HepG2 (cell line): ENCODE measurements around the gene MPG. TPM values are rescaled to one million over a fixed set of nuclear protein-coding genes. Genes with fewer than 3 reads are reported as not detected.

Experiments
- CERS6 ChIP-seq: sonication (generic); formaldehyde crosslinking; IDR thresholded peaks from 2 replicates; pipeline ENCODE4 v1.5.0; 2020; ENCODE audit warnings: missing genetic modification reagents
- KAT2B ChIP-seq: fragments of 150-350 bp; IDR thresholded peaks from 2 replicates; pipeline ENCODE4 v1.6.1; 2014; ENCODE audit warnings: low read depth, low read length, borderline replicate concordance
- MLX ChIP-seq: IDR thresholded peaks from 2 replicates; pipeline ENCODE4 v1.6.1; 2016
- NCOA1 ChIP-seq: sonication (generic); formaldehyde crosslinking; IDR thresholded peaks from 2 replicates; pipeline ENCODE4 v1.9.0; 2021; ENCODE audit warnings: missing genetic modification reagents
- NR2F6 ChIP-seq, 2 experiments: IDR thresholded peaks; 2 replicates each; pipeline ENCODE4 v1.6.1; 2016; ENCODE audit warnings: antibody characterized with exemption in 1 of 2, mild to moderate bottlenecking in 1 of 2
- ZNF207 ChIP-seq: fragments of 450-650 bp; IDR thresholded peaks from 2 replicates; pipeline ENCODE4 v1.6.1; 2016; ENCODE audit warnings: antibody characterized with exemption, borderline replicate concordance
- ZNF441 ChIP-seq: sonication (generic); formaldehyde crosslinking; IDR thresholded peaks from 2 replicates; pipeline ENCODE4 v1.7.0; 2021; ENCODE audit warnings: missing genetic modification reagents, borderline replicate concordance
- ZXDC ChIP-seq: sonication (generic); formaldehyde crosslinking; IDR thresholded peaks from 2 replicates; pipeline ENCODE4 v1.5.0; 2020; ENCODE audit warnings: mild to moderate bottlenecking, missing genetic modification reagents
- polyA plus RNA-seq, 8 experiments: library from polyadenylated mRNA; depleted of rRNA in 3 of 8; stranded (reverse) in 7 of 8; unstranded in 1 of 8; fragments of >200 nt; fragmentation: Illumina TruSeq in 4 of 8; extraction: Trizol in 4 of 8; gene quantifications; 2 replicates each; pipeline versions ENCODE4 v1.2.1 to v1.2.3, GENCODE V29; 2011 to 2016; ENCODE audit warnings: low read depth in 4 of 8, missing spikeins in 1 of 8, mixed read lengths in 1 of 8; ENCODE audit not compliant: insufficient read depth in 1 of 8
- total RNA-seq, 5 experiments: library from RNA; depleted of rRNA; stranded (reverse); fragments of >200 nt; fragmentation: Illumina TruSeq; extraction: Trizol; gene quantifications; 2 replicates each; pipeline ENCODE4 v1.2.3, GENCODE V29; 2016; ENCODE audit warnings: low read depth in 1 of 5
- TF ChIP-seq, protein P1 (sequence below): sonication (generic); formaldehyde crosslinking; IDR thresholded peaks from 2 replicates; pipeline ENCODE4 v1.4.0; 2020; ENCODE audit warnings: low read depth, mild to moderate bottlenecking, missing genetic modification reagents
- TF ChIP-seq, protein P2 (sequence below): sonication (generic); formaldehyde crosslinking; IDR thresholded peaks from 2 replicates; pipeline ENCODE4 v1.4.0; 2020; ENCODE audit warnings: missing genetic modification reagents
- TF ChIP-seq, protein P3 (sequence below): sonication (generic); formaldehyde crosslinking; IDR thresholded peaks from one replicate; pipeline ENCODE4 v1.5.1; 2020; ENCODE audit warnings: mild to moderate bottlenecking, missing genetic modification reagents; ENCODE audit errors: not compliant biosample characterization
- TF ChIP-seq, protein P4 (sequence below): IDR thresholded peaks from 2 replicates; pipeline ENCODE4 v1.6.1; 2016; ENCODE audit warnings: mild to moderate bottlenecking

Gene MPG
- total and polyA plus RNA-seq, 2 of the 13 experiments (the other 11 are each of a cell fraction or from before 2014, with no cell fraction given): 59.1 to 62.5 TPM

- TF ChIP-seq NR2F6 (IDR thresholded peaks at IDR 0.05) (no peak), NR2F6 (CRISPR knock-in tag; IDR thresholded peaks at IDR 0.05) (no peak), NCOA1 (CRISPR knock-in tag) (no peak), CERS6 (no peak), ZNF207 (no peak), MLX (0 out of 2 replicates have a peak, but pooled peaks have one; percentile 34), ZXDC (no peak), KAT2B (no peak), ZNF441 (no peak)
- TF ChIP-seq, protein P1, sequence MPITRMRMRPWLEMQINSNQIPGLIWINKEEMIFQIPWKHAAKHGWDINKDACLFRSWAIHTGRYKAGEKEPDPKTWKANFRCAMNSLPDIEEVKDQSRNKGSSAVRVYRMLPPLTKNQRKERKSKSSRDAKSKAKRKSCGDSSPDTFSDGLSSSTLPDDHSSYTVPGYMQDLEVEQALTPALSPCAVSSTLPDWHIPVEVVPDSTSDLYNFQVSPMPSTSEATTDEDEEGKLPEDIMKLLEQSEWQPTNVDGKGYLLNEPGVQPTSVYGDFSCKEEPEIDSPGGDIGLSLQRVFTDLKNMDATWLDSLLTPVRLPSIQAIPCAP: no peak
- TF ChIP-seq, protein P2, sequence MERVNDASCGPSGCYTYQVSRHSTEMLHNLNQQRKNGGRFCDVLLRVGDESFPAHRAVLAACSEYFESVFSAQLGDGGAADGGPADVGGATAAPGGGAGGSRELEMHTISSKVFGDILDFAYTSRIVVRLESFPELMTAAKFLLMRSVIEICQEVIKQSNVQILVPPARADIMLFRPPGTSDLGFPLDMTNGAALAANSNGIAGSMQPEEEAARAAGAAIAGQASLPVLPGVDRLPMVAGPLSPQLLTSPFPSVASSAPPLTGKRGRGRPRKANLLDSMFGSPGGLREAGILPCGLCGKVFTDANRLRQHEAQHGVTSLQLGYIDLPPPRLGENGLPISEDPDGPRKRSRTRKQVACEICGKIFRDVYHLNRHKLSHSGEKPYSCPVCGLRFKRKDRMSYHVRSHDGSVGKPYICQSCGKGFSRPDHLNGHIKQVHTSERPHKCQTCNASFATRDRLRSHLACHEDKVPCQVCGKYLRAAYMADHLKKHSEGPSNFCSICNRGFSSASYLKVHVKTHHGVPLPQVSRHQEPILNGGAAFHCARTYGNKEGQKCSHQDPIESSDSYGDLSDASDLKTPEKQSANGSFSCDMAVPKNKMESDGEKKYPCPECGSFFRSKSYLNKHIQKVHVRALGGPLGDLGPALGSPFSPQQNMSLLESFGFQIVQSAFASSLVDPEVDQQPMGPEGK: peak; percentile 79
- TF ChIP-seq, protein P3, sequence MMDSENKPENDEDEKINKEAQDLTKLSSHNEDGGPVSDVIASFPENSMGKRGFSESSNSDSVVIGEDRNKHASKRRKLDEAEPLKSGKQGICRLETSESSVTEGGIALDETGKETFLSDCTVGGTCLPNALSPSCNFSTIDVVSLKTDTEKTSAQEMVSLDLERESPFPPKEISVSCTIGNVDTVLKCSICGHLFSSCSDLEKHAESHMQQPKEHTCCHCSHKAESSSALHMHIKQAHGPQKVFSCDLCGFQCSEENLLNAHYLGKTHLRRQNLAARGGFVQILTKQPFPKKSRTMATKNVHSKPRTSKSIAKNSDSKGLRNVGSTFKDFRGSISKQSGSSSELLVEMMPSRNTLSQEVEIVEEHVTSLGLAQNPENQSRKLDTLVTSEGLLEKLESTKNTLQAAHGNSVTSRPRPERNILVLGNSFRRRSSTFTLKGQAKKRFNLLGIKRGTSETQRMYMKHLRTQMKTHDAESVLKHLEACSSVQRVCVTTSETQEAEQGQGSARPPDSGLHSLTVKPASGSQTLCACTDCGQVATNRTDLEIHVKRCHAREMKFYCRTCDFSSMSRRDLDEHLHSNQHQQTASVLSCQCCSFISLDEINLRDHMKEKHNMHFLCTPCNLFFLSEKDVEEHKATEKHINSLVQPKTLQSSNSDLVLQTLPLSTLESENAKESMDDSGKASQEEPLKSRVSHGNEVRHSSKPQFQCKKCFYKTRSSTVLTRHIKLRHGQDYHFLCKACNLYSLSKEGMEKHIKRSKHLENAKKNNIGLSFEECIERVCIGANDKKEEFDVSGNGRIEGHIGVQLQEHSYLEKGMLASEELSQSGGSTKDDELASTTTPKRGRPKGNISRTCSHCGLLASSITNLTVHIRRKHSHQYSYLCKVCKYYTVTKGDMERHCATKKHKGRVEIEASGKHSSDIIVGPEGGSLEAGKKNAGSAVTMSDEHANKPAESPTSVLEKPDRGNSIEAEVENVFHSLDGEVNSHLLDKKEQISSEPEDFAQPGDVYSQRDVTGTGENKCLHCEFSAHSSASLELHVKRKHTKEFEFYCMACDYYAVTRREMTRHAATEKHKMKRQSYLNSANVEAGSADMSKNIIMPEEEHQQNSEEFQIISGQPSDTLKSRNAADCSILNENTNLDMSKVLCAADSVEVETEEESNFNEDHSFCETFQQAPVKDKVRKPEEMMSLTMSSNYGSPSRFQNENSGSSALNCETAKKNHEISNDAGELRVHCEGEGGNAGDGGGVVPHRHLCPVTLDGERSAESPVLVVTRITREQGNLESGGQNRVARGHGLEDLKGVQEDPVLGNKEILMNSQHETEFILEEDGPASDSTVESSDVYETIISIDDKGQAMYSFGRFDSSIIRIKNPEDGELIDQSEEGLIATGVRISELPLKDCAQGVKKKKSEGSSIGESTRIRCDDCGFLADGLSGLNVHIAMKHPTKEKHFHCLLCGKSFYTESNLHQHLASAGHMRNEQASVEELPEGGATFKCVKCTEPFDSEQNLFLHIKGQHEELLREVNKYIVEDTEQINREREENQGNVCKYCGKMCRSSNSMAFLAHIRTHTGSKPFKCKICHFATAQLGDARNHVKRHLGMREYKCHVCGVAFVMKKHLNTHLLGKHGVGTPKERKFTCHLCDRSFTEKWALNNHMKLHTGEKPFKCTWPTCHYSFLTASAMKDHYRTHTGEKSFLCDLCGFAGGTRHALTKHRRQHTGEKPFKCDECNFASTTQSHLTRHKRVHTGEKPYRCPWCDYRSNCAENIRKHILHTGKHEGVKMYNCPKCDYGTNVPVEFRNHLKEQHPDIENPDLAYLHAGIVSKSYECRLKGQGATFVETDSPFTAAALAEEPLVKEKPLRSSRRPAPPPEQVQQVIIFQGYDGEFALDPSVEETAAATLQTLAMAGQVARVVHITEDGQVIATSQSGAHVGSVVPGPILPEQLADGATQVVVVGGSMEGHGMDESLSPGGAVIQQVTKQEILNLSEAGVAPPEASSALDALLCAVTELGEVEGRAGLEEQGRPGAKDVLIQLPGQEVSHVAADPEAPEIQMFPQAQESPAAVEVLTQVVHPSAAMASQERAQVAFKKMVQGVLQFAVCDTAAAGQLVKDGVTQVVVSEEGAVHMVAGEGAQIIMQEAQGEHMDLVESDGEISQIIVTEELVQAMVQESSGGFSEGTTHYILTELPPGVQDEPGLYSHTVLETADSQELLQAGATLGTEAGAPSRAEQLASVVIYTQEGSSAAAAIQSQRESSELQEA: no peak
- TF ChIP-seq, protein P4, sequence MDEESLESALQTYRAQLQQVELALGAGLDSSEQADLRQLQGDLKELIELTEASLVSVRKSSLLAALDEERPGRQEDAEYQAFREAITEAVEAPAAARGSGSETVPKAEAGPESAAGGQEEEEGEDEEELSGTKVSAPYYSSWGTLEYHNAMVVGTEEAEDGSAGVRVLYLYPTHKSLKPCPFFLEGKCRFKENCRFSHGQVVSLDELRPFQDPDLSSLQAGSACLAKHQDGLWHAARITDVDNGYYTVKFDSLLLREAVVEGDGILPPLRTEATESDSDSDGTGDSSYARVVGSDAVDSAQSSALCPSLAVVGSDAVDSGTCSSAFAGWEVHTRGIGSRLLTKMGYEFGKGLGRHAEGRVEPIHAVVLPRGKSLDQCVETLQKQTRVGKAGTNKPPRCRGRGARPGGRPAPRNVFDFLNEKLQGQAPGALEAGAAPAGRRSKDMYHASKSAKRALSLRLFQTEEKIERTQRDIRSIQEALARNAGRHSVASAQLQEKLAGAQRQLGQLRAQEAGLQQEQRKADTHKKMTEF (CRISPR knock-in tag): peak; percentile 59
These were observed 32.6 kb upstream of the MPG start (continued) for GRCh38 chr16:45454-45853.
